PC-3 (cell line): ENCODE results near the gene CIB2. TPM values are rescaled to one million over a fixed set of nuclear protein-coding genes. Genes with fewer than 3 reads are reported as not detected.

ENCODE experiments used
- ATAC-seq: fragments of 200-7000 bp; cut with Tn5 transposase; 2 replicates; pipeline ENCODE4 v1.9.1; 2020; ENCODE audit warnings: mild to moderate bottlenecking, moderate library complexity
- BruUV-seq: library from RNA; stranded (reverse); fragments of 400-500 nt; replicated peaks from 2 replicates; lab custom pipeline; 2021; lab: Mats Ljungman, UMichigan
- CTCF ChIA-PET: fragments of 300-600 bp; sonication (Branson Sonifier 250); formaldehyde crosslinking; loops from one replicate; lab custom pipeline; 2022; ENCODE audit warnings: antibody characterized with exemption; lab: Charles Lee
- POLR2A ChIA-PET: fragments of 300-600 bp; sonication (Branson Sonifier 250); formaldehyde crosslinking; loops from one replicate; lab custom pipeline; 2022; ENCODE audit warnings: antibody characterized with exemption; ENCODE audit not compliant: unreplicated experiment; lab: Charles Lee
- DNase-seq: peaks from one replicate; pipeline ENCODE4 v3.0.0-alpha.2; 2015
- H2AFZ ChIP-seq: fragments of 300-600 bp; sonication (generic); 2 replicates; pipeline ENCODE4 v1.6.0; 2016; ENCODE audit warnings: antibody characterized with exemption, low read length
- H3F3A ChIP-seq: fragments of 300-600 bp; sonication (generic); one replicate; pipeline ENCODE4 v1.6.0; 2017; ENCODE audit warnings: antibody characterized with exemption, low read length, control low read depth, mild to moderate bottlenecking; ENCODE audit not compliant: unreplicated experiment
- H3K27ac ChIP-seq: fragments of 300-600 bp; sonication (generic); 2 replicates; pipeline ENCODE4 v1.5.1; 2016; ENCODE audit warnings: mild to moderate bottlenecking, low read length
- H3K27me3 ChIP-seq: fragments of 300-600 bp; sonication (generic); 2 replicates; pipeline ENCODE4 v1.6.1; 2016; ENCODE audit warnings: low read length, mixed read lengths
- H3K36me3 ChIP-seq: fragments of 300-600 bp; sonication (generic); 2 replicates; pipeline ENCODE4 v1.6.1; 2016; ENCODE audit warnings: low read depth, mixed run types, low read length, mixed read lengths
- H3K4me1 ChIP-seq: fragments of 300-600 bp; sonication (generic); 2 replicates; pipeline ENCODE4 v1.5.1; 2016; ENCODE audit warnings: low read length; ENCODE audit not compliant: insufficient read depth
- H3K4me2 ChIP-seq: fragments of 300-600 bp; sonication (generic); 2 replicates; pipeline ENCODE4 v1.6.0; 2016; ENCODE audit warnings: low read length
- H3K4me3 ChIP-seq: fragments of 300-600 bp; sonication (generic); 2 replicates; pipeline ENCODE4 v1.5.1; 2016; ENCODE audit warnings: mild to moderate bottlenecking, low read length, mixed read lengths
- H3K79me2 ChIP-seq: fragments of 300-600 bp; sonication (generic); 2 replicates; pipeline ENCODE4 v1.6.1; 2017; ENCODE audit warnings: low read length, mixed read lengths
- H3K9ac ChIP-seq: fragments of 300-600 bp; sonication (generic); 2 replicates; pipeline ENCODE4 v1.6.0; 2016; ENCODE audit warnings: mild to moderate bottlenecking, low read length
- H3K9me2 ChIP-seq: fragments of 300-600 bp; sonication (generic); replicated peaks from 2 replicates; pipeline ENCODE4 v1.6.1; 2016; ENCODE audit warnings: mixed run types, low read length, mixed read lengths
- H3K9me3 ChIP-seq: fragments of 300-600 bp; sonication (generic); 2 replicates; pipeline ENCODE4 v1.6.1; 2016; ENCODE audit warnings: low read length, mixed read lengths
- H4K20me1 ChIP-seq: fragments of 300-600 bp; sonication (generic); 2 replicates; pipeline ENCODE4 v1.6.1; 2016; ENCODE audit warnings: low read length, mixed read lengths
- EZH2 ChIP-seq: fragments of 300-600 bp; sonication (generic); IDR thresholded peaks from one replicate; pipeline ENCODE4 v1.6.1; 2017; ENCODE audit warnings: antibody characterized with exemption, mild to moderate bottlenecking, low read length; ENCODE audit not compliant: unreplicated experiment
- EZH2phosphoT487 ChIP-seq: fragments of 300-600 bp; sonication (generic); IDR thresholded peaks from 2 replicates; pipeline ENCODE4 v1.6.1; 2018; ENCODE audit warnings: mild to moderate bottlenecking, antibody characterized with exemption, low read length, borderline replicate concordance
- intact Hi-C: fragments of 100-400 bp; cut with micrococcal nuclease; formaldehyde crosslinking; loops from 2 replicates; pipeline ENCODE4 v1.9.0; 2023
- total RNA-seq: library from RNA; depleted of rRNA; stranded (reverse); fragments of >200 nt; gene quantifications from 2 replicates; pipeline ENCODE4 v1.2.3, GENCODE V29; 2014
- TF ChIP-seq, protein P1 (sequence below): fragments of 300-600 bp; sonication (generic); conservative IDR thresholded peaks from 2 replicates; pipeline ENCODE4 v1.5.1; 2017; ENCODE audit warnings: antibody characterized with exemption, low read depth, mild to moderate bottlenecking, low read length

CIB2 gene
- total RNA-seq, 1 experiment from 2014 or later = 10.4 TPM

GRCh38 chr15:78103406-78104118 is 27.7 kb downstream of the CIB2 start:
- H3K9ac ChIP-seq = no peak overlapping the region
- TF ChIP-seq, protein P1, sequence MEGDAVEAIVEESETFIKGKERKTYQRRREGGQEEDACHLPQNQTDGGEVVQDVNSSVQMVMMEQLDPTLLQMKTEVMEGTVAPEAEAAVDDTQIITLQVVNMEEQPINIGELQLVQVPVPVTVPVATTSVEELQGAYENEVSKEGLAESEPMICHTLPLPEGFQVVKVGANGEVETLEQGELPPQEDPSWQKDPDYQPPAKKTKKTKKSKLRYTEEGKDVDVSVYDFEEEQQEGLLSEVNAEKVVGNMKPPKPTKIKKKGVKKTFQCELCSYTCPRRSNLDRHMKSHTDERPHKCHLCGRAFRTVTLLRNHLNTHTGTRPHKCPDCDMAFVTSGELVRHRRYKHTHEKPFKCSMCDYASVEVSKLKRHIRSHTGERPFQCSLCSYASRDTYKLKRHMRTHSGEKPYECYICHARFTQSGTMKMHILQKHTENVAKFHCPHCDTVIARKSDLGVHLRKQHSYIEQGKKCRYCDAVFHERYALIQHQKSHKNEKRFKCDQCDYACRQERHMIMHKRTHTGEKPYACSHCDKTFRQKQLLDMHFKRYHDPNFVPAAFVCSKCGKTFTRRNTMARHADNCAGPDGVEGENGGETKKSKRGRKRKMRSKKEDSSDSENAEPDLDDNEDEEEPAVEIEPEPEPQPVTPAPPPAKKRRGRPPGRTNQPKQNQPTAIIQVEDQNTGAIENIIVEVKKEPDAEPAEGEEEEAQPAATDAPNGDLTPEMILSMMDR = no peak
- TF ChIP-seq EZH2 = no peak
- no peak for TF ChIP-seq EZH2phosphoT487
- ATAC-seq = no peak
- no peaks in the 10 kb centered on the region for H3K9me3 ChIP-seq
- BruUV-seq = no TSS peak
- no peak overlapping the region for H2AFZ ChIP-seq
- no peaks in the 10 kb centered on the region for H3F3A ChIP-seq
- intact Hi-C loops = no loop called here
- no peak overlapping the region for H3K27ac ChIP-seq
- H3K4me1 ChIP-seq = no peaks in the 10 kb centered on the region
- H3K4me2 ChIP-seq = no peak overlapping the region
- POLR2A ChIA-PET = no interaction called here
- no peaks in the 10 kb centered on the region for H3K27me3 ChIP-seq
- CTCF ChIA-PET = no interaction called here
- no peaks in the 10 kb centered on the region for H3K9me2 ChIP-seq
- no peaks in the 10 kb centered on the region for H3K36me3 ChIP-seq
- H3K79me2 ChIP-seq = no peaks in the 10 kb centered on the region
- H4K20me1 ChIP-seq = no peaks in the 10 kb centered on the region
- no peak overlapping the region for H3K4me3 ChIP-seq
- DNase-seq = peak; percentile 7

GRCh38 chr15:78102741-78103140 is 28.5 kb downstream of the CIB2 start:
- Histone ChIP-seq H3F3A (no peaks in the 10 kb centered on the region), H3K4me2 (no peak overlapping the region), H2AFZ (no peak overlapping the region), H4K20me1 (no peaks in the 10 kb centered on the region), H3K4me3 (no peak overlapping the region), H3K79me2 (no peaks in the 10 kb centered on the region), H3K9me2 (no peaks in the 10 kb centered on the region), H3K4me1 (no peaks in the 10 kb centered on the region), H3K27me3 (no peaks in the 10 kb centered on the region), H3K9ac (no peak overlapping the region), H3K9me3 (no peaks in the 10 kb centered on the region), H3K36me3 (no peaks in the 10 kb centered on the region), H3K27ac (no peak overlapping the region)
- ATAC-seq (no peak), DNase-seq (no peak)
- ChIA-PET CTCF (no interaction called here), POLR2A (no interaction called here)
- TF ChIP-seq EZH2phosphoT487 (no peak), EZH2 (no peak)
- TF ChIP-seq, protein P1 = no peak
- intact Hi-C loops = no loop called here
- no TSS peak for BruUV-seq

DNA sequence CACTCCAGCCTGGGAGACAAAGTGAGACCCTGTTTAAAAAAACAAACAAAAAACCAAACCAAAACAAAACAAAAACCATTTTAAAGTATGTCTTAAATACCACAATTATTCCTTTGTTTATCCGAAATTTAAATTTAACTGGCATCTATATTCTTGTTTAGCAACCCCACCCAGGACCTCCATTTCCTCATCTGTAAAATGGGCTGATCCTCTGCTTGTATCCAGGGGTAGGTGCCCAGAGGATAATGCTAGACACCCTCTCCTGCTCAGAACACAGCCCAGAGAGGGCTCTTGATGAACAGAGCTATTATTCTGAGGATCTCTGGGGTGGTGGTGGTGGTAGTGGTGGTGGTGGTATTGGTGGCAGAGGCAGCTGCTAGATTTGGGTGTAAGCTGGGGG is 29.0 kb downstream of the CIB2 start:
- Histone ChIP-seq H2AFZ (no peak overlapping the region), H3K27me3 (no peaks in the 10 kb centered on the region), H3K9me2 (no peaks in the 10 kb centered on the region), H3K4me1 (no peaks in the 10 kb centered on the region), H3K4me2 (no peak overlapping the region), H3K4me3 (no peak overlapping the region), H3K9me3 (no peaks in the 10 kb centered on the region), H3K79me2 (no peaks in the 10 kb centered on the region), H4K20me1 (no peaks in the 10 kb centered on the region), H3K9ac (no peak overlapping the region), H3K36me3 (no peaks in the 10 kb centered on the region), H3K27ac (no peak overlapping the region), H3F3A (no peaks in the 10 kb centered on the region)
- CTCF ChIA-PET = no interaction called here
- ATAC-seq = no peak
- TF ChIP-seq, protein P1 = no peak
- TF ChIP-seq EZH2phosphoT487 = no peak
- TF ChIP-seq EZH2 = no peak
- no TSS peak for BruUV-seq
- POLR2A ChIA-PET = no interaction called here
- no peak for DNase-seq
- intact Hi-C loops = no loop called here
